ENCODE data around the gene INHBB.
A peak's percentile ranks its signal among the peaks of the same experiment; 100 is the strongest.

Gene INHBB

DNA sequence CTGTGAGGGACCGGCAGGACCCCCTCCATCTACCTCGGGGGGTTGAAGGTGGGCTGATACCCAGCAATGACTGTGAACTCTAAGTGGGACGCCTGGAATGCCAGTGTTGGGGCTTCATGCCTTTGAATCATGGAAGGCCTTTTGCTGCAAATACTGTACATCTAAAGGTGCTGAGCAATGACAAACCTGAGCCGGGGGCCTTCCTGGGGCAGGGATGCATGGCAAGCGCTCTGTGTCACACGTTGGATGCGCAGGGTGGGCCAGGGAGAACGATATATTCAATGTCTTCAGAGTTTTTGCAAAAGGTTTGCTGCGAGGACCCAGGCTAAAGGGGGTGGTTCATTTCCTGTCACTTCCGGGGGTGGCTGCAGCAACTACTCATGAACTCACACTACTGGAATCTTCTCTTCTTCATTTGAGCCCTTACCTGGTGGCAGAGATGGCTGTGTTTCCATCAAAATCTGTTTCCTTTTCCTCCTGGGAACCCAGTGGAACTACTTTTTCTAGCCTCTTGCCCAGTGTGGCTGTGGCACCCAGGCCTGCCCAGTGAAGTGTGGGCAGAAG, 24.1 kb upstream of the INHBB start:
- Histone ChIP-seq H3K27ac (no peak overlapping the region), H3K4me3 (no peak overlapping the region)
- TF ChIP-seq, protein P1, sequence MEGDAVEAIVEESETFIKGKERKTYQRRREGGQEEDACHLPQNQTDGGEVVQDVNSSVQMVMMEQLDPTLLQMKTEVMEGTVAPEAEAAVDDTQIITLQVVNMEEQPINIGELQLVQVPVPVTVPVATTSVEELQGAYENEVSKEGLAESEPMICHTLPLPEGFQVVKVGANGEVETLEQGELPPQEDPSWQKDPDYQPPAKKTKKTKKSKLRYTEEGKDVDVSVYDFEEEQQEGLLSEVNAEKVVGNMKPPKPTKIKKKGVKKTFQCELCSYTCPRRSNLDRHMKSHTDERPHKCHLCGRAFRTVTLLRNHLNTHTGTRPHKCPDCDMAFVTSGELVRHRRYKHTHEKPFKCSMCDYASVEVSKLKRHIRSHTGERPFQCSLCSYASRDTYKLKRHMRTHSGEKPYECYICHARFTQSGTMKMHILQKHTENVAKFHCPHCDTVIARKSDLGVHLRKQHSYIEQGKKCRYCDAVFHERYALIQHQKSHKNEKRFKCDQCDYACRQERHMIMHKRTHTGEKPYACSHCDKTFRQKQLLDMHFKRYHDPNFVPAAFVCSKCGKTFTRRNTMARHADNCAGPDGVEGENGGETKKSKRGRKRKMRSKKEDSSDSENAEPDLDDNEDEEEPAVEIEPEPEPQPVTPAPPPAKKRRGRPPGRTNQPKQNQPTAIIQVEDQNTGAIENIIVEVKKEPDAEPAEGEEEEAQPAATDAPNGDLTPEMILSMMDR (IDR thresholded peaks at IDR 0.05), result no peak
- no peak for DNase-seq (ENCODE audit: low spot score)

DNA sequence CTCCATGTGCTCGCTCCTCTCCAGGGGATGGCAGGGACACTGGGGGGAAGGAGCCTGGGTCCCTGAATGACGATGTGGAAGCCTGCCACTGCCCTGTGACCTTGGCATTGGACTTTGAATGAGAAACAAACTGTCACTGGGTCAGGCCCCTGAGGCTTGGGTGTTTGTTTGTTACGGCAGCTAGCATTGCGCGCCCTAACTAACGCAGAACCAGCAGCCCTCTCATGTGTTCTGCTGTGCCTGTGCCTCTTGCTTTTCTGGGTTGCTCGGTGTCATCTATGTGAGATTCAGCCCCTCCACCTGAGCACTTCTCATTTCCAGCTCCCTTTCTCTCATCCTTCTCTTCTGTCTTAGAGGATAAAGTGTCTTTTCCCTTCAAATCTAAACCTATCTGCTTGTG, 23.6 kb upstream of the INHBB start:
- Histone ChIP-seq H3K27ac (no peak overlapping the region), H3K4me3 (no peak overlapping the region)
- TF ChIP-seq, protein P1 (IDR thresholded peaks at IDR 0.05), result no peak
- no peak for DNase-seq (ENCODE audit: low spot score)

DNA sequence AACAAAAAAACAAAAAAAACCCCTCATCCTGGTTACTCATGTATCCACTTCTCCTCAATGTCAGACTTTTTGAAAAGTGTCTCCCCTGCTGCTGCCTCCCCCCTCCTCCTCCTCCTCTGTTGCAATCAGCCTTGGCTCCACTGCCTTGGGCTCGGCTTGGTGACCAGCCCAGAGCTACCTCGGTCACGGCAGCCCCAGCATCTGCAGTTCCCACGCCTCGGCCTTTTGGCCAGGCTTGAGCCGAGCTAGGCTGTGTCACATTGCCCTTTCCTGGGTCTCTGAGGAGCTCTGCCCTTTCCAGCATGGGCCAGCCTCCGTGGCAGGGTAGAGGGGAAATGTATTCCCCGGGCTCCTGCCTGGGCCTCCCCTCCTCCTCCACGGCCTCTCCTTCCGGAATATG, 22.7 kb upstream of the INHBB start:
- peak overlapping the region; percentile 8 to 50 for H3K27ac ChIP-seq
- no peak for DNase-seq (ENCODE audit: low spot score)
- no peak overlapping the region for H3K4me3 ChIP-seq
- TF ChIP-seq, protein P1 (IDR thresholded peaks at IDR 0.05), result no peak

DNA sequence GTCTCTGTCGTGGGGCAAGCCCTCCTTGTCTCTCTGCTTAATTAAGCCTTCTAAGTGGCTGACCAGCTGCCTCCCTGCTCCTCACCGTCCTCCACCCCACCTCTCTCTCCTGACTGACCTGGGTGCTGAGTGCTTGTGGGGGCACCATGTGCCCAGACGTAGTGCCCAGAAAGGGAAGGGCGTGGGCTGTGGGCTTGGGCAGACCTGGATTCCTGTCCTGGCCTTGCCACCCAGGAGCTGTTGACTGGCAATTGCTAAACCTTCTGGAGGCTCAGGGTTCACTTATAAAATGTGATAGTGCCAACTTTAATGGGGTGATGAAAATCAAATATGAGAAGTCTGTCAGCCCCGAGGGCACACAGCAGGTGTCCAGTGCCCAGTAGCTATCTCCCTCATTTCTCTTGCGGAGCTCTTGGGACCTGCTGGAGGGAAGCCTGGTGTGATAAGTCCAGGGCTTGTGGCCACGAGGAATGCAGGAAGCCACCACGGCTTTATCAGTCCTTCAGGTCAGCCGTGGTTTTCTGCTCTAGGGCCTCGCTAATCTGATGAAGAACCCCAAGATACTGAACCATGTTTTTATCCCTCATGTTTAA, 22.0 kb upstream of the INHBB start:
- DNase-seq (ENCODE audit: low spot score), result no peak
- H3K27ac ChIP-seq, result peak overlapping the region; percentile 8 to 50
- TF ChIP-seq, protein P1 (IDR thresholded peaks at IDR 0.05), result no peak

DNA sequence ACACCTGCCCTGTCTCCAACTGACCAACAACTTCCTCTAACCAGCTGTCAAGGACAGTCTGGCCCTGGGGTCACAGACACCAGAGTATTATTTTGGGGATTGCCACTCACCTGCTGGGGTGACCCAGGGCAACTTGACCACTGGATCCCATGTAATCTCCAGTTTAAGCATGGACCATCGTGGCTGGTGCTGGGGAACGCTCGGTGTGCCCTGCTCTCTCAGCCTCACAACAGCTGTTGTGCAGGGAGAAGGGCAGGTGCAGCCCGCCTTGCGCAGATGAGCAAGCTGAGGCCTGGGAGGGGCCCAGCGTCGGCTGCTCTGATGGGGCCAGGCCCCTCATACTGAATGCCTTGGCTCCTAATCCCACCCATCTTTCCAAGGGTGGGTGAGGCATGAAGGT, 21.0 kb upstream of the INHBB start:
- no peak overlapping the region for H3K27ac ChIP-seq
- TF ChIP-seq, protein P1 (IDR thresholded peaks at IDR 0.05), result no peak
- no peak overlapping the region for H3K4me3 ChIP-seq
- DNase-seq (ENCODE audit: low spot score), result no peak

More for the DNA sequence above, 22.0 kb upstream of the INHBB start:
- H3K4me3 ChIP-seq, result no peak overlapping the region

DNA sequence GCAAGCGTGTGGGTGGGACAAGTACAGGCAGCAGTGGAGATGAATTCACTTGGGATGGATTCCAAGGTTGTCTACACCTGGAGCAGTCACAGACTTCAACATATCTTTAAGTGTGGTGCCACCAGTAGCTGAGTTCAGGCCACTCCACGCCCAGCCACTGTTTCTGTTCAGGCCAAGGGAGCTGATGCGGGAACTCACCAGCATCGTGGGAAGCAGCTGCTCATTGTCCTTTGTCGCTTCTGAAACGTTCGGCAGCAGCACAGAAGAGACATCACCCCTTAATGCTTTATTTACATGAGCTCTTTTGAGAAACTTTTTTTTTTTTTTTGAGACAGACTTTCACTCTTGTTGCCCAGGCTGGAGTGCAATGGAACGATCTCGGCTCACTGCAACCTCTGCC, 19.9 kb upstream of the INHBB start:
- no peak for DNase-seq (ENCODE audit: low spot score)
- TF ChIP-seq, protein P1 (IDR thresholded peaks at IDR 0.05), result no peak

More for the DNA sequence above, 19.9 kb upstream of the INHBB start:
- Histone ChIP-seq H3K27ac (no peak overlapping the region), H3K4me3 (no peak overlapping the region)

Data from coronary artery (tissue), 2 donors.